NOMO-1 (cell line): ENCODE results near the gene MAPK11.

Source experiments
- DNase-seq, 2 experiments: peaks; one replicate each; lab custom pipeline; 2025; ENCODE audit not compliant: unreplicated experiment in 2 of 2; lab: John Stamatoyannopoulos, UW

Gene MAPK11

GRCh38 chr22:50269970-50270665 lies at the start of gene MAPK11:
Gene MAPK11 (minus strand): TSS chr22:50270380. CDS start chr22:50270292, 88 bp downstream.
- no peak for DNase-seq

GRCh38 chr22:50319503-50319951 lies 49.3 kb upstream of the MAPK11 start:
- no peak for DNase-seq

DNA sequence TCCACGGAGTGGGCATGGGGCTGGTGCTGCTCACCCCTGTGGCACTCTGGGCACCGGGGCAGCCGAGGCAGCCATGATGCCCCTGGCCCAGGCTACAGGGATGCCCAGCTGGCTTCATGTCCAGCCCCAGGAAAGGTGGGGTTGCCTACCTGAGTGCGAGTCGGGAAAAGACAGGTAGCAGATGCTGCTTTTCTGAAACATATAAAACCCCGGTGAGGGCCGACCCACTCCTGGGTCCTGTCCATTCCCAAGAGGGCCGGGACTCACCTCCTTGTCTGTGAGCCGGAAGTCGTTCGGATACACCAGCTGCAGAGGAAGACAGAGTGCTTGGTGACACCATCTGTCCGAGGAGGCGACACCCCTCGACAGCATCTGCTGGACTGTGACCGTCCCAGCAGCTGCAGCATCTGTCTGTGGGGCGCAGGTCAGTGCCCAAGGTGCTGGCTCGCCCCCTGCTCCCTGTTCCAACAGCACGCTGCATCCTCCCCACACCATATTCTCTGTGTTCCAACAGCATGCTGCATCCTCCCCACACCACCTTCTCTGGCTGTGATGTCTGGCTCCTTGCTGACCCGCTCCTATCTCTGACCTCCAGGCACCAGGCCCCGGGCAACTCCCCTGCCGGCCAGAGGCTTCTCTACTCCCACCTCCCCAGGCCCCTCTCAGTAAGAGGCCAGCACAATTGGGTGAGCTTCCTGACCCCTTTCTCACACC lies 48.7 kb upstream of the MAPK11 start:
- DNase-seq: no peak

- DNase-seq: no peak
These were observed 48.1 kb upstream of the MAPK11 start for GRCh38 chr22:50318356-50318697.

- no peak for DNase-seq
These were observed 47.5 kb upstream of the MAPK11 start for GRCh38 chr22:50317674-50318073.

DNA sequence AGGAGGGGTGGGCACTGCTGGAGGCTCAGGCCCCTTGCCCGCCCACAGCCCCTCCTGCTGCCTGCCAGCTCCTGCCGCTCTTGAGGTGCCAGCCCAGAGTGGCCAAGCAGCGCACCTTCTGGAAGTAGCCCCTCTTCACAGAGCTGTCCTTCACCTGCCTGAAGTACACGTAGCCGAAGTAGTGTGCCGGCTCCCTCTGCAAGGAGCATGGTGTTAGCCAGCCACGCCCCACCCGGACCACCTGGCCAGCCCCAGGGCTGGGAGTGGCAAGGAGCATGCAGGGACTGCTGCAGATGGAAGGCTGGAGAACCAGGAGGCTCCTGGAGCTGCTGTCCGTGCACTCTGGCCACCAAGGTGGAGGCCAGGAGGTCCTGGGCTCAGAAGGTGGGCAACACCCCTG lies 47.0 kb upstream of the MAPK11 start:
- DNase-seq: no peak

- no peak for DNase-seq
These were observed 46.2 kb upstream of the MAPK11 start for GRCh38 chr22:50316114-50317065.

DNA sequence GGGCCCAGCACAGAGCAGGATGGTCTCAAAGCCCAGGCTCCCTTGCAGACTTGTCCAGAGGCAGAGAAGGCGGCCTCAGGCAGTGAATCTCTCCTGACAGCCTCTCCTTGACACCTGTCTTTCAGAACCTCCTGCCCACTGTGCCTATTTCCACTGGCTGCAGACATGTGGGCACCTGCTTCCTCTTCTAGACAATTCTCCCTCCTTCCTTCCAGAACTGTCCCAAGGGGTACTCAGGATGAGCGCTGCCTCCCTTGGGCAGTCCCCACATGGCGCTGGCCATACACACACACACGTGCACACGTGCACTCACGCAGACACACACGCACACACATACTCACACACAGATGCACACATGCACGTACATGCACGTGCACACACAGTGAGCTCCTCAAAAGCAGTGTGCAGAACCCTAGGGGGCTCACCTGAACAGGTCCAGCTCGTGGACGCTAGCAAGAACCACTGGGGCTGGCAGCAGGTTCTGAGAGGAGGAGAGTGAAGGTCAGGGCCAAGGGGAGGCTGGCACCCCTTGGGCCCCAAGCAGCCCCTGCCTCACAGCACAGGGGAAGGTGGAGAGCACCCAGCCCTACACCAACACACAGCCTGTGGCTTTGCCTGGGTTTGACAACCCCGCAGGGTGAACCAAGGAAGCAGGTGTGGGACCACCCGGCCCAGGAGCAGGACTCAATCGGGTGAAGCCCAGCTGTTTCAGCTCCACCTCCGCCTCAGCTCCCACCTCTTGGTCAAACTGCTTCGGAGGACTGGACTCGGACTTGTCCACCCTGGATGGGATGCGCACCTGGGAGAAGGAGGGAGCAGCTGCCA lies 45.3 kb upstream of the MAPK11 start:
- DNase-seq: no peak

- peak; percentile 84 to 91 for DNase-seq
These were observed 44.5 kb upstream of the MAPK11 start for GRCh38 chr22:50314455-50315288.

- no peak for DNase-seq
These were observed 43.9 kb upstream of the MAPK11 start for GRCh38 chr22:50314081-50314454.

- no peak for DNase-seq
These were observed 43.4 kb upstream of the MAPK11 start for GRCh38 chr22:50313600-50313999.

GRCh38 chr22:50313021-50313420 lies 42.8 kb upstream of the MAPK11 start:
- DNase-seq: no peak

DNA sequence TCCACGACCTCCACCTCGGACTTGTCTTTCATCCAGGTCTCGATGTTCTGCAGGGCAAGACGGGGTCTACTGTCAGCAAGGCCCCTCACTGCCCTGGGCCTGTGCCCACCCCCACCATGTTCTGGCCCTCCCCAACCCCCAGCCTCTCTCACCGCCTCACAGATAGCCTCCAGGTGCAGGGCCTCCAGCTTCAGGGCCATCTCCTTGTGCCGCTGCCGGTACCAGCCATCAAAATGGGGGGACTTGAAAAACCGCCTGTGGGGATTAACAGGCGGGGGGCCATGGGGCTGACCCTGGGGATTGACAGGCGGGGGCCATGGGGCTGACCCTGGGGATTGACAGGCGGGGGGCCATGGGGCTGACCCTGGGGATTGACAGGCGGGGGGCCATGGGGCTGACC lies 42.2 kb upstream of the MAPK11 start:
- DNase-seq: no peak

- DNase-seq: no peak
These were observed 41.6 kb upstream of the MAPK11 start for GRCh38 chr22:50311606-50312351.

DNA sequence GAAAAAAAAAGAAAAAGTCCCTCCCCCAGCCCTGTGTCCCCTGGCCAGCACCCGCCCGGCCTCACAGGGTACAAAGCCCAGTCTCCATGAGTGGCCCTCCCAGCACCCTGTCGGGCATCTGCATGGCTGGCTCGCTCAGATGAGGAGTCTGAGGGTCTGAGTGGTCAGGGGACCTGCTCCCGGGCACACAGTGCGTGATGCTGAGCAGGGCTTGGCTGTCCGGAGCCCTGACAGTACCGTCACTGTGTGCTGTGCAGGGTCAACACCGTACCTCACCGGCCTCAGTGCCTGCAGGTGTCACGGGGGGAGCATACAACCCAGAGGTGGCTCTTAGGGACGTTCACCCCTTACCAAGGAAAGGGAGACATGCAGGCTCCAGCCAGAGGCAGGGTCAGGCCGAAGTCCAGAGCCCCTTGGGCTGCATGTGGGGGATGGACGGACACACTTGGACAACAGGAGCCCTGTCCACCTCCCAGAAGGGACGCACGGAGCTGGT lies 40.8 kb upstream of the MAPK11 start:
- no peak for DNase-seq

GRCh38 chr22:50310031-50310722 lies 40.0 kb upstream of the MAPK11 start:
- DNase-seq: no peak

DNA sequence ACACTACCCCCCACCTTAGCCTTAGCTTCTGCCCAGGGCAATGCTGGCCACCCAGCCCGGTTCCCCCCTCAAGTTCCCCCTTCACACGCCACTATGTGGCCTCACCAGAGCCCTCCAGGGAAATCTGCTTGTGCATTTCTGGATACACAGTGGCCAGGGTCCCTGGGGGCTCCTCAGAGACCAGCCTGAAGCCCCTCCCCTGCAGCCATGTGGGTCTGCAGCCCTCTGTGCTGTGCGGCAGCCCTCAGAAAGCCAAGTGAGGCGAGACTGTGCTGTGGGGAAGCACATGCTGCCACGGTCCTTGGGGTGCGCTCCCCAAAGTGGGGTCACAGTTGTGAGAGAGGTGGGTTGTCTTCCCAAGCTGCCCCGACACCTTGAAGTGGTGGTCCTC lies 39.4 kb upstream of the MAPK11 start:
- DNase-seq: no peak

GRCh38 chr22:50308986-50309600 lies 38.9 kb upstream of the MAPK11 start:
- peak in 1 of 2 experiments; percentile 20 for DNase-seq
